Iris pigment epithelial cell (primary cell): Measurements from ENCODE around the gene LCT.
"Not testable (repeated sequence)": the region's sequence is repeated elsewhere in the genome, so short reads cannot be mapped to it uniquely, and the experiment has no call there.

Experiments
- DNase-seq: peaks from one replicate; pipeline ENCODE4 v3.0.0-alpha.2; 2011; ENCODE audit warnings: low read depth

Gene LCT

GRCh38 chr2:135797497-135798274 is 39.3 kb downstream of the LCT start:
- DNase-seq: peak; percentile 80

- DNase-seq: no peak
Measured at GRCh38 chr2:135796606-135797005, 40.4 kb downstream of the LCT start.

DNA sequence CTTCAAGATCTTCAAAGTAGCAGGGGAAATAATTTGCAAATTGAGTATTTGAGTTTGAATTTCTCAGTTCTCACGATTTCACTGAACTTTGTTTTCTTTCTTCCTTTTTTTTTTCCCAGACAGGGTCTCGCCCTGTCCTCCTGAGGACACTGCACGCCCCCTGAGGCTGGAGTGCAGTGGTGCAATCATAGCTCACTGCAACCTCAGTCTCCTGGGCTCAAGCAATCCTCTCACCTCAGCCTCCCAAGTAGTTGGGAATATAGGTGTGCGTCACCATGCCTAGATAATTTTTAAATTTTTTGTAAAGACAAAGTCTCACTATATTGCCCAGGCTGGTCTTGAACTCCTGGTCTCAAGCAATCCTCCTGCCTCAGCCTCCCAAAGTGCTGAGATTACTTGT is 41.3 kb downstream of the LCT start:
- not testable (repeated sequence) for DNase-seq

GRCh38 chr2:135792401-135793150 is 44.4 kb downstream of the LCT start:
- no peak for DNase-seq

- peak; percentile 66 for DNase-seq
Measured at GRCh38 chr2:135791418-135792190, 45.4 kb downstream of the LCT start.

- DNase-seq: no peak
Measured at GRCh38 chr2:135790423-135790822, 46.6 kb downstream of the LCT start.

DNA sequence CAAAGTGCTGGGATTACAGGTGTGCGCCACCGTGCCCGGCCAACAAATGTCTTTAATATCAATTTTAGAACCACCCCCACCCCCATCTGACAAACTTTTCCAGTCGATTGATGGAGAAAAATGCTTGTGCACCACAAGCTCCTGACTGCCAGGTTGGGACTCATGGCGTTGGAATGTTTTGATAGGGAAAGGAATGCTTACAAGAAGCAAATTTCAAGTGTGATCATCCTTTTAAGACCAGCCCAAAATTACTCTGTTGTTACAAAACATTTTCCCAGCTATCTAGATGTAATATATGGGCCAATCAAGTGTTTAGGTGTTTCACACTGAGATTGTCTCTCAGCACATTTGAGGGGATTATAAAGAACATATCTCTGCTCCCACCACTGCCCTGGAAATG is 50.2 kb downstream of the LCT start:
- peak; percentile 98 for DNase-seq

DNA sequence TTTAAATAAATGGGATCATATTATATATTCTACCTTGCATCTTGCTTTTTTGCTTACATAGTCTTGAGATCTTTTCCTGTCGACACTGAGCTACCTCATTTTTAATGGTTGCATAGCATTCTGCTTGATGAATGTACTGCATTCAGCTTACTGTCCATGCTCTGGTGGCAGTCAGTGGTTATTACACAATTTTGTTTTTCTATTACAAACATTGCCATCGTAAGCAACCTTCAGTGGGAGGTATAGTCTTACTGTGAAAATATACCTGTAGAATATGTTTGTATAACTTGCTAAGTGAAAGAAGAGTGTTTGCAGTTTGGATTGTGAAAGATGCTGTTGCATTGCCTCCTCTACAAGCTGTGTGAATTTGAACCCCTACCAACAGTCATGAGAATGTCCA is 52.0 kb downstream of the LCT start:
- DNase-seq: peak; percentile 49

DNA sequence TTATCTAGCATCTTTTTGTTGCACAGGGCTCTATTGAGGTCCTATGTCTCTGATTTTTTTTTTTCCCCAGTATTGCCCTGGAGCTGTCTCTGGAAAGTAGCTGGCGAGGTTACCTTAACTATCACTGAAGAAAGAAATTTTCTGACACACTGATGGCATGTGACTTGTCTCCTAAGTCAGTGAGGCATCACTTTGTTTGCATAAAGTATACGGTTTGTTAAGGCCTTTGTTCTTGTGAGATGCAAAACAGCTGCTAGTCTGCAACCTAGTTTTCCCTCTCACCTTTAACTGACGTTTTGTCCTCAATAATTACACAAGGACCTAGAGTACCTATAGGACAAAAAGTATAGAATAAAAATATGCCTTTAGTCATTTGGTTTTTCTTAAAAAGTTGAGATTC is 53.5 kb downstream of the LCT start:
- no peak for DNase-seq

- no peak for DNase-seq
Measured at GRCh38 chr2:135782231-135782630, 54.8 kb downstream of the LCT start.

- no peak for DNase-seq
Measured at GRCh38 chr2:135776367-135776766, 60.6 kb downstream of the LCT start.

- DNase-seq: peak; percentile 47
Measured at GRCh38 chr2:135775420-135775819, 61.6 kb downstream of the LCT start.

GRCh38 chr2:135773917-135774316 is 63.1 kb downstream of the LCT start:
- peak; percentile 67 for DNase-seq

- no peak for DNase-seq
Measured at GRCh38 chr2:135773319-135773718, 63.7 kb downstream of the LCT start.

- DNase-seq: no peak
Measured at GRCh38 chr2:135768863-135769262, 68.1 kb downstream of the LCT start.

GRCh38 chr2:135762530-135762929 is 74.5 kb downstream of the LCT start:
- no peak for DNase-seq

GRCh38 chr2:135762022-135762421 is 75.0 kb downstream of the LCT start:
- DNase-seq: no peak

DNA sequence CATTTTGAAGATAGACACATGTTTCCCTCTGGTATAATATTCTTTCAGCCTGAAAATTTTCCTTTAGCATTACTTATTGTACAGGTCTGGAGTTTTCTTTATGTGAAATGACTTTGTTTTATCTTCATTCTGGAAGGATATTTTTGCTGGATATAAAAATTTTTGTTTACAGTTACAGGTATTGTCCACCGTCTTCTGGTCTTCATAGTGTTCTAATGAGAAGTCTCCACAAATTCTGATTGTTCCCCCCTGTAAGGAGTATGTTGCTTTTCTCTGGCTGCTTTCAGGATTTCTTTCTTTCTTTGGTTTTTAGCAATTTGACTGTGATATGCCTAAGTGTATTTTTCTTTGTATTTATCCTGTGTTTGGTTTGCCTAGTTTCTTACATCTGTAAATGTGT is 80.3 kb downstream of the LCT start:
- no peak for DNase-seq

- DNase-seq: no peak
Measured at GRCh38 chr2:135755573-135755972, 81.4 kb downstream of the LCT start.

- peak; percentile 87 for DNase-seq
Measured at GRCh38 chr2:135745545-135745944, 91.4 kb downstream of the LCT start.

DNA sequence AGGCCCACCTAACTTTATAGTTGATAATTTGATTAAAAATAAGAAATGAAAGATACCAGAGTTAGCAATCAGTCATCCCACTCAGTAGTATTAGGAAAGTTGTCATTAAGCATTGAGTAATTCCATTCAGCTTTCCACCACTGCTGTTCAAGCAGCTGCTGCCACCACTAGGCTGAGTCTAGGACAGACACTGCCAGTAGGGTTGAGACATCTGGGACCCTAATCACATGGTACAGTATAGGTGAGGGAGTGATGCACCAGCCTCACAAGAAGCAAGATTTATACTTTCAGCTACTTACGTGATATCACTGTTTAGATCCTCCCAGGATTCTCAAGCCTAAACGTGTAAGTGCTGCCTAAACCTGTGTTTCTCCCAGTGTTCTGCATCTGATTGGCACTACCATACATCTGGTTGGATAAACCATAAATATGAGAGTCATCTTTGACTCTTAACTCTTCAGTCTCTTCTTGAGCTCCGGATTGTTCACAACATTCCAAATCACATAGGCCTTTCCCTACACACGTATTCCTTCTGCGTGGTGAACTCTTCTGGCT is 92.1 kb downstream of the LCT start:
- peak; percentile 48 for DNase-seq

- DNase-seq: peak; percentile 52
Measured at GRCh38 chr2:135743860-135744259, 93.1 kb downstream of the LCT start.
